Vagina (tissue), 2 donors: Measurements from ENCODE around the gene ERP29.

ENCODE experiments used
- POLR2A ChIP-seq, 2 donors: fragments of 450-650 bp; IDR thresholded peaks; one replicate each; pipeline ENCODE4 v1.6.1; 2017; ENCODE audit warnings: antibody characterized with exemption in 2 of 2, mild to moderate bottlenecking in 2 of 2, moderate library complexity in 2 of 2
- POLR2AphosphoS5 ChIP-seq, 2 donors: sonication (generic); formaldehyde crosslinking; IDR thresholded peaks; one replicate each; pipeline ENCODE4 v1.9.0; 2017; ENCODE audit warnings: antibody characterized with exemption in 2 of 2, mild to moderate bottlenecking in 2 of 2, low read depth in 1 of 2; ENCODE audit not compliant: insufficient read depth in 1 of 2
- TF ChIP-seq, protein P1 (sequence below), 3 experiments: fragments of 450-650 bp in 2 of 3; fragments of 200-600 bp in 1 of 3; sonication (generic) in 1 of 3; IDR thresholded peaks; one replicate each; pipeline ENCODE4 v1.5.1; 2017 to 2019; ENCODE audit warnings: antibody characterized with exemption in 3 of 3, mild to moderate bottlenecking in 2 of 3, moderate library complexity in 2 of 3

- TF ChIP-seq POLR2AphosphoS5 (IDR thresholded peaks at IDR 0.05; ENCODE audit: insufficient read depth in 1 of 2, low read depth in 1 of 2) (no peak), POLR2A (IDR thresholded peaks at IDR 0.05) (no peak)
- TF ChIP-seq, protein P1, sequence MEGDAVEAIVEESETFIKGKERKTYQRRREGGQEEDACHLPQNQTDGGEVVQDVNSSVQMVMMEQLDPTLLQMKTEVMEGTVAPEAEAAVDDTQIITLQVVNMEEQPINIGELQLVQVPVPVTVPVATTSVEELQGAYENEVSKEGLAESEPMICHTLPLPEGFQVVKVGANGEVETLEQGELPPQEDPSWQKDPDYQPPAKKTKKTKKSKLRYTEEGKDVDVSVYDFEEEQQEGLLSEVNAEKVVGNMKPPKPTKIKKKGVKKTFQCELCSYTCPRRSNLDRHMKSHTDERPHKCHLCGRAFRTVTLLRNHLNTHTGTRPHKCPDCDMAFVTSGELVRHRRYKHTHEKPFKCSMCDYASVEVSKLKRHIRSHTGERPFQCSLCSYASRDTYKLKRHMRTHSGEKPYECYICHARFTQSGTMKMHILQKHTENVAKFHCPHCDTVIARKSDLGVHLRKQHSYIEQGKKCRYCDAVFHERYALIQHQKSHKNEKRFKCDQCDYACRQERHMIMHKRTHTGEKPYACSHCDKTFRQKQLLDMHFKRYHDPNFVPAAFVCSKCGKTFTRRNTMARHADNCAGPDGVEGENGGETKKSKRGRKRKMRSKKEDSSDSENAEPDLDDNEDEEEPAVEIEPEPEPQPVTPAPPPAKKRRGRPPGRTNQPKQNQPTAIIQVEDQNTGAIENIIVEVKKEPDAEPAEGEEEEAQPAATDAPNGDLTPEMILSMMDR (IDR thresholded peaks at IDR 0.05) = no peak
Observed at GRCh38 chr12:112023759-112024396, 10.7 kb downstream of the ERP29 start.
